Stimulated activated naive CD8-positive, alpha-beta T cell treated with anti-CD3 and anti-CD28 coated beads, Interleukin-15, amount 100 ng/mL, for 72 hours (primary cell): Measurements from ENCODE around the gene SSBP4.

Experiments used
- ATAC-seq: fragments of 150-1000 bp; cut with Tn5 transposase; 2 replicates; pipeline ENCODE4 v1.10.0; 2021; ENCODE audit warnings: mild to moderate bottlenecking, moderate library complexity
- DNase-seq, 2 donors: peaks; one replicate each; pipeline ENCODE4 v3.0.0; 2021 to 2022
- H3K27ac Mint-ChIP-seq, 2 donors: one replicate each; pipeline ENCODE4 v1.8.0; 2022; ENCODE audit warnings: mild to moderate bottlenecking in 2 of 2, mixed read lengths in 2 of 2, moderate library complexity in 2 of 2
- H3K27me3 Mint-ChIP-seq: one replicate; pipeline ENCODE4 v1.8.0; 2022; ENCODE audit warnings: mixed read lengths
- H3K4me1 Mint-ChIP-seq: one replicate; pipeline ENCODE4 v1.8.0; 2022; ENCODE audit warnings: mild to moderate bottlenecking, mixed read lengths
- H3K4me3 Mint-ChIP-seq, 2 donors: one replicate each; pipeline ENCODE4 v1.8.0; 2022; ENCODE audit warnings: mild to moderate bottlenecking in 2 of 2, mixed read lengths in 2 of 2, moderate library complexity in 1 of 2
- H3K9me3 Mint-ChIP-seq, 2 donors: one replicate each; pipeline ENCODE4 v1.8.0; 2022; ENCODE audit warnings: mixed read lengths in 2 of 2

SSBP4 gene

DNA sequence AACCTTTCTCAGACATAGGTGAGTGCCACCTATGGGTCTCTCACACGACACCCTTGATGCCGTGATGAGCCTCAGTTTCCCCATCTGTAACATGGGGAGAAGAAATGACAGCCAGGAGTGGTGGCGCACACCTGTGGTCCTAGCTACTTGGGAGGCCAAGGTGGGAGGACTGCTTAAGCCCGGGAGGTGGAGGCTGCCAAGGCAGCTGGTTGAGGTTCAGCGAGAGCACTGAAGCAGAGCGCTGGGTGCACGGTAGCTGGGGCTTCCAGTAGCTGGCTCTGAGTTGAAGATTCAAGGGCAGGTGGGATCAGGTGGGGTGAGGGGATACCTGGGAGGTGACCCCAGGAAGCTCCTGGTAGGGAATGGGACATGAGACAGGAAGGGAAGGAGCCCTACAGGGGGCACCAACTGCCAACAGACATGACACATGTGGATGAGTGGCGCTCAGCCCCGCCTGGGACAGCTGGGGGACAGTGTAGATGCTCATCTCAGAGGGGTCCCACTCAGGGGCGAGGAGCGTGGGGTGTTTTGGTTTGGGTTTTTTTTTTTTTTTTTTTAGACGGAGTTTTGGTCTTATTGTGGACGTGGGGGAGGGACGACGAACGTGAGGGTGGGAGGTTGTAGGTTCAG, 6.5 kb upstream of the SSBP4 start:
- Mint-ChIP-seq H3K9me3 (no peaks in the 10 kb centered on the region), H3K4me1 (peaks cover 48% of the 10 kb centered on the region), H3K27me3 (peaks cover 66% of the 10 kb centered on the region), H3K4me3 (no peak overlapping the region), H3K27ac (no peak overlapping the region)
- peak in 1 of 2 donors; percentile 13 for DNase-seq
- ATAC-seq, result no peak

DNA sequence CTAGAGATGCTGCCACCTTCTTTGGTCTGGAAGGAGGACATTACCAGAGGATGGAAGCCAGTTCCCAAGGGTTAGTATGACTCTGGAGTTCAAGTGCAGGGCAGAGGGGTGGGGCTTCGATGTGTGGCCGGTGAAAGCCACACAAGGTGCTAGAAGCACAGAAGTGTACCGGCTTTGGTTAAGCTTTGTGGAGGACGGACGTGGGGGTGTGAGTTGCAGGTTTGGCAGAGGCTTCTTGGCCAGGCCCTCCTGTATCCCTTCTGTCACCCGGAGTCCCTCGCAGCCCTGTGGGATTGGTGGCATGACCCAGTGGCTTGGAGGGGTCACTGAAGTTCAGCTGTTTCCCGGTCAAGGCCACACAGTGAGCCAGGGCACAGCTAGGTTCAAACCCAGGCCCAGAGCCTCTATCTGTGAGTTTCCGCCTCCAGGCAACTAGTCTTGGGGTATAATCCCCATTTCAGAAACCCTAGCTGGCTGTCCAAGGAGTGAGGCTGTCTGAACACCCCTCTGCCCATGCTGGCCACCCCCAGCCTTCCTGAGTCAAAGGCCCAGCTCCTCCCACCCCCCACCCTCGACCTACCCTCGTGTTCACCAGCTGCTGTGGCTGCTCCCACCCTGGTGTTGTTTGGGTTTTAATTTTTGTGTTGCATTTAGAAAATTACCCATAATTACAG, 4.6 kb upstream of the SSBP4 start:
- no peak overlapping the region for H3K27ac Mint-ChIP-seq
- peaks cover 77% of the 10 kb centered on the region for H3K27me3 Mint-ChIP-seq
- peaks cover 61% of the 10 kb centered on the region for H3K4me1 Mint-ChIP-seq
- ATAC-seq, result no peak
- peak overlapping the region; percentile 75 to 84 for H3K4me3 Mint-ChIP-seq
- peak in 1 of 2 donors; percentile 28 for DNase-seq
- H3K9me3 Mint-ChIP-seq, result no peaks in the 10 kb centered on the region

DNA sequence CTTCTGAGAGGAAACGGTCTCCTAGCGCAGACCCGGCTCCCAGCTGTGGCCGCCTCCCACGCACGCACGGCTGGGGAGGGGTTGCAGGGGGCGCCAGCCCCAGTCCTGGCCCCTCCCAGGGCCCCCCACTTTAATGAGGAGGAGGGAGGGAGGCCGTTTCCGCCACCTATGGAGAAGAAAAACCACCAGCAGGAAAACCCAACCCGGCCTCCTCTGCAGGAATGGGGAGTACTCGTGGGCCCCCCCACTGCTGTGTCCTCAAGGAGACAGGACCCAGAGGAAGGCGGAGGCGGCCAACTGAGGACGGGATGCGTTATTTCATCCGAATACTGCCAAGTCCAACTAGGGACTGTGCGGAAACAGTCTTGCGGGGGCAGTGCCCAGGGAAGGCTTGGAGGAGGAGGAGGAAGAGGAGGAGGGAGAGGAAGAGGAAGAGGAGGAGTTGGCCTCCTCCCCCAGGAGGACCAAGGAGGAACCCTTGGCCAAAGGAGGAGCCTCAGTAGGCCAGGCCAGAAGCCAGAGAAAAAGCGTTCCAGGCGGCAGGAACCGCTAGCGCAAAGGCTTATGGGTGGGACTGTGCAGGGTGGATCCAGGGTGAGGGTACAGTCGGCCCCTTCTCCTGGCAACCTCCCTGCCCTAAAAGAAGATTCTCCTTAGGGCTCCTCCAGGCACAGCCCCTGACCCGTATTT, 3.9 kb upstream of the SSBP4 start:
- no peak for ATAC-seq
- H3K9me3 Mint-ChIP-seq, result no peaks in the 10 kb centered on the region
- H3K27ac Mint-ChIP-seq, result no peak overlapping the region
- peaks cover 77% of the 10 kb centered on the region for H3K27me3 Mint-ChIP-seq
- peak overlapping the region; percentile 92 for H3K4me3 Mint-ChIP-seq
- H3K4me1 Mint-ChIP-seq, result peaks cover 62% of the 10 kb centered on the region
- peak in 1 of 2 donors; percentile 20 for DNase-seq

DNA sequence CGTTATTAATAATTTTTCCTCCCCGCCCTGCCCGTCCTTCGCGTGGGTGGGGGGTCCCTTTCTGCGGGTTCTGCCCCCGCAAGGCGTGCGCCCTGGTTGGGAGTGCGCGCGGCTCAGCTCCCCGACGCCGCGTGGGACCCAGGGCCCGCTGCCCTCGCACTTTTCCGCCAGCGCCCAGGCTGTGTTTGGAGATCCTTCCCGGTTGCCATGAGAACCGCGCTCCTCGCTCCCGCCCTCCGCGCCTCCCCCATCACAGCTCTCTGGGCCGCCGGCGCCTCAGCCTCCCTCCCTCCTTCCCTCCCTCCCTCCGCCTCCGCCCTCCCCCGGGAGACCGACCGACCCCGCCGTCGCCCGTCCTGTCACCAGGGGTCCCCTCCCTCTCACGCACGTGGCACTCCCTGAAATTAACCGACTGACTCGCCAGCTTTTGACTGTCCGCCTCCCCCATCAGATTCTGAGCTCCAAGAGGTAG, 2.4 kb upstream of the SSBP4 start:
- ATAC-seq (peak; percentile 6), DNase-seq (peak in 1 of 2 donors; percentile 67)
- peaks cover 71% of the 10 kb centered on the region for H3K4me1 Mint-ChIP-seq
- H3K4me3 Mint-ChIP-seq, result peak overlapping the region; percentile 92
- H3K27ac Mint-ChIP-seq, result peak overlapping the region; percentile 81 to 93
- H3K27me3 Mint-ChIP-seq, result peaks cover 63% of the 10 kb centered on the region
- H3K9me3 Mint-ChIP-seq, result no peaks in the 10 kb centered on the region

DNA sequence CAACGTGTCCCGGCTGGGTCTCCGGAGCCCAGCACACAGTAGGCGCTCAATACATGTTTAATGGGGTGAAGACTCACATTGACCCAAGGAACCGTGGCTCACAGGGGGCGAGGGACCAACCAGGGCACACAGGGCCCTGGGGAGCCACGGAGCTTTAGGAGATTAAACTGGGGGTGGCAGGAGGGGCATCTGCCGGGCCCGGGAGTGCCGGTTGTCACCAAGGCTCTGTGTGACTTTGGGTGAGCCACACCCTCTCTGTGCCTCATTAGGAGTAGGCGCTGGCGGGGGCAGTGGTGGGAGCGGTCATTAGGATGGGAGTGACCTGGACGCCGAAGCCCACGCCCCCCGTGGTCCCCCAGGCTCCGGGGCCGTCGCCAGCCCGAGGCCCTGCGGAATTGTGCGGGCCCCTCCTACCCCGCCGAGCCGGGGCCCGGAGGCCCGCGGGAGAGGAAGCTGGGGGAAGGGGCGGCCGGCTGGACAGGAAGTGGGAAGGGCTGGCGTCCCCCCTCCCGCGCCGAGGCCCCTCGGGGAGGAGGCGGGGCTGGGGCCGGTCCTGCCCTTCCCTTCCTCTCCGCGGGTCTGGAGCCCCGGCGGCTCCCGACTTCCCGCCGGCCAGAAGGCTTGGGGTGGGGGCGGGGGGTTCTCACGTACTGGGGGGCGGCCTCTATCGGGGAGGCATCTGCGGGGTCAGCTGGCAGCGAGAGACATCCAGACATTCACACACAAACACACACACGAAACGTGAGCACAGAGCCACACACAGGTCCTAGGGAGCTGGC, 1.8 kb upstream of the SSBP4 start:
- peak overlapping the region; percentile 92 for H3K4me3 Mint-ChIP-seq
- H3K9me3 Mint-ChIP-seq, result no peaks in the 10 kb centered on the region
- H3K4me1 Mint-ChIP-seq, result peaks cover 77% of the 10 kb centered on the region
- DNase-seq (peak in 1 of 2 donors; percentile 47), ATAC-seq (peak; percentile 11)
- H3K27me3 Mint-ChIP-seq, result peaks cover 56% of the 10 kb centered on the region
- peak overlapping the region; percentile 59 to 89 for H3K27ac Mint-ChIP-seq

DNA sequence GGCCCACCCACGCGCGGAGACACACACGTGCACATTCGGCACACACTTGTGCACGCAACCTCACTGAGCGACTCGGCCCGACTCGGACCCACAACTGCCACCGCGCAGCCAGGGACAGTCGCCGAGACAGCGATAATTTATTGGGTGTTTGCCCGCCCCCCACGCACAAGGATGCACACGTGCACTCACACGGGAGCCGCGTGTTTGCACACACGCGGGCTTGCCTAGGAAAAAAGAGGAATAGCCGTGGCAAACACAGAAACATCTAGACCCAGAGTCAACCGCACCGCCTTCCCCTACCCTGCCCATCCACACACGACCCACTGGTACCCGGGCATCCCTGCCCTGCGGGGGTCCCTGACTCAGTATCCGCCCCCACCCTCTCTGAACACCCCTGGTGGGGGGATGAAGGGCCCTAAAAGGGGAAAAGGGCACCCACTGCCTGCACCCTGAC, 1.1 kb upstream of the SSBP4 start:
- Mint-ChIP-seq H3K27me3 (peaks cover 50% of the 10 kb centered on the region), H3K4me1 (peaks cover 83% of the 10 kb centered on the region), H3K27ac (peak overlapping the region in 1 of 2 donors; percentile 59), H3K4me3 (peak overlapping the region; percentile 75 to 87), H3K9me3 (no peaks in the 10 kb centered on the region)
- peak; percentile 0 for ATAC-seq
- DNase-seq, result peak in 1 of 2 donors; percentile 50

DNA sequence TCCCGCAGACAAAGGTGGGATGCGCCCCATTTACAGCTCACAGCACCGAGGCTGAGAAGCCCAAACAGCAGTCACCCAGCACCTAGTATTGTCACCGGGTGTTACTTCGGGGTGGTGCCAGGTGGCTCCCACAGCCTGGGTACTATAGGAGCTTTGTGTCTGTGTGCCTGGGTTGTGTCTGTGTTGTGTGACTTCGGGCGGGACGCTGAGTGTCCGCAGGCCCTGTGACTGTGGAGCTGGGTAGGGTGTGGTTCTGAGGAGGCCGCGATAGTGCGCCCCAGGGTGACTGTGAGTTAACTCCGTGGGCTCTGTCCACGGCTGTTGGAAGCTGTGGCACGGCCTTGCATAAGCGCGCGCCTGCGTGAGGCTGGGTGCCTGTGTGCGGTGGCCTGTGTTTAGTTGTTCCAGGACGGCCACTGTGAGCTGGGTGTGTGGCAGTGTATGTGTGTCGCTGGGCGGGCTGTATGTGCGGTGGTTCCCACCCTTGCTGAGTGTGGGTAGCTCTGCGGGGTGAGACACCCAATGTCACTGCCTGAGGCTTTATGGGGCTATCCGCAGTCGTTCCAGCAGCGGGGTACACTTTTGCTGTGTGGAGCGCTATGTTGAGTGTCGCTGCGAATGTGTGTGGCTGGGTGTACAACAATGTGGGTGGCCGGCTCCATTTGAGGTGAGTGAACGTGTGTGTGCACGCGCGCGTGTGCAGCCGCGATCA, 559 bp upstream of the SSBP4 start:
- peak; percentile 32 for ATAC-seq
- H3K27me3 Mint-ChIP-seq, result peaks cover 44% of the 10 kb centered on the region
- H3K4me1 Mint-ChIP-seq, result peaks cover 89% of the 10 kb centered on the region
- H3K27ac Mint-ChIP-seq, result peak overlapping the region; percentile 52 to 74
- H3K9me3 Mint-ChIP-seq, result no peaks in the 10 kb centered on the region
- DNase-seq, result peak in 1 of 2 donors; percentile 50
- H3K4me3 Mint-ChIP-seq, result peak overlapping the region; percentile 75 to 87

DNA sequence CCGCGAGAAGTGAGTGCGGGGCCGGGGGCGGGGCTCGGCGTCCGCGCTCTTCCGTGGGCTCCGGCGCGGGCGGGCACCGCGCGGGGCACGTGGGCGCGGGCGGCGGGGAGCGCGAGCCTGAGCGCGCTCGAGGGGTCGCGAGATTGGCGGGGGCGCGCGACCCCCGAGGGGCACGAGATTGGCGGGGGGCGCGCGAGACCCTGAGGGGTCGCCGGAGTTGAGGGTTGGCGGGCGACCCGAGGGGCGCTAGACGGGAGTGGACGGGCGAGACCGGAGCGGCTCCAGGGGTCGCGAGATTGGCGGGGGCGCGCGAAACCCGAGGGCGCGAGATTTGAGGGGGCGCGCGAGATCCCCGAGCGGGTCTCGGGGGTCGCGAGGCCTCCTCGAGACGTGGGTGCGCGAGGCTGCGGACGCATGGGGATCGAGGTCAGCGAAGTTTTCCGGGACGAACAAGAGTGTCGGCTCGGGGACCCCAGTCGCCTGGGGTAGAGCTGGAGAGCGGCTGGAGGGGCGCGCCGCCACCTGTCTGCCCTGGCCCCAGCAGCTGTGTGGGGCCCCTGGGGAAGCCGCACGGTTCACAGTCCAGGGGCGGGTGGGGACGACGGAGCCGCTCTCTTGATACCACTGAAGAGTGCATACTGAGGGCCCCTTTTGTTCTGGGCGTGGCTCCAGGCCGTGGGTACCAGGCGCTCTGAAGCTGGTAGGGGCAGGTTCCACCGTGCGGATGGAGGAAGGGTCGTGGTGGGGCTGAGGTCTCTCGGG, 682 bp downstream of the SSBP4 start:
- Mint-ChIP-seq H3K9me3 (no peaks in the 10 kb centered on the region), H3K4me3 (peak overlapping the region; percentile 87), H3K27me3 (peaks cover 36% of the 10 kb centered on the region), H3K27ac (peak overlapping the region; percentile 14 to 76), H3K4me1 (peaks cover 91% of the 10 kb centered on the region)
- peak; percentile 53 to 58 for DNase-seq
- peak; percentile 58 for ATAC-seq

DNA sequence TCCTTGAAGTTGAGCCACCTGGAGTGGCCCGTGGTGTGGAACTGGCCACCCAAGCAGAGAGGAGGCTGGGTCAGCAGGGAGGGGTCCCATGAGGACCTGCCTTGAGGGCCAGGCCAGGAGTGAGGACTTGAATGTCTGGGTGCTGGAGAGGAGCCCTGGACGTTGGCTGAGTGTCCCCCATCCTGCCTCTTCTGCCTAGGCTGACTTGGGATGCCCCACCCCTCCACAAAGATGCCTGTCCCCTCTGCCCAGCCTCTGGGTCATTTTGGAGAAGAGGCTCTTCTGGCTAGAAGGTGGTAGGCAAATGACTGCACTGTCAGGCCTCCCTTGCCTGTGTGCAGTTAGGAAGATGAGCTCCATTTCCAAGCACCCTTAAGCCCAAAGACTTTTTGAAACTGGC, 1.7 kb downstream of the SSBP4 start:
- H3K9me3 Mint-ChIP-seq, result no peaks in the 10 kb centered on the region
- no peak overlapping the region for H3K27ac Mint-ChIP-seq
- peaks cover 28% of the 10 kb centered on the region for H3K27me3 Mint-ChIP-seq
- ATAC-seq, result no peak
- peak overlapping the region; percentile 87 for H3K4me3 Mint-ChIP-seq
- peaks cover 91% of the 10 kb centered on the region for H3K4me1 Mint-ChIP-seq
- peak in 1 of 2 donors; percentile 14 for DNase-seq

DNA sequence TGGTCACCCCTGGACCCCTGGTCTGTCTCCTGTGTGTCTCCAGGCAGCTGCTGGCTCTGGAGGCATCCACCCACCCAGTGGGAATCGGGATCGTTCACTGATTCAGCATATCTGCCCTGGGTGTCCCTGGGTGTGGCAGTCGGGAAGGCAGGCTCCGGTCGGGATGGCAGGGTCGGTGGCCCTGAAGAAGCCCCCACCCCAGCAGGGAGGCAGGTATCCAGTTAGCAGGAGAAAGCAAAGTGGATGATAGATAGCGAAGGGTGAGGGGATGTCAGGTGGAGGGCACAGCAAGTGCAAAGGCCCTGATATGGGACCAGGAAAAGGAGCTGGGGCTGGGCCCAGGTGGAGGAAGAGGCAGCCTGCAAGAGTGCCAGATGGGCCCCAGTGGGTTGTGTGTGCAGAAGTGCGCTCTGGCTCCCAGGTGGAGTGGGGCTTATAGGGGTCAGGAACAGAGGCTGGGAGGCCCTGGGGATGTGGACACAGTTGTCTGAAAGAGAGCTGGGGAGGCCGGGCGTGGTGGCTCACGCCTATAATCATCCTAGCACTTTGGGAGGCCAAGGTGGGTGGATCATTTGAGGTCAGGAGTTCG, 2.3 kb downstream of the SSBP4 start:
- Mint-ChIP-seq H3K9me3 (no peaks in the 10 kb centered on the region), H3K4me3 (peak overlapping the region; percentile 87), H3K27ac (peak overlapping the region in 1 of 2 donors; percentile 36), H3K27me3 (peaks cover 22% of the 10 kb centered on the region), H3K4me1 (peaks cover 91% of the 10 kb centered on the region)
- DNase-seq (peak in 1 of 2 donors; percentile 21), ATAC-seq (no peak)

DNA sequence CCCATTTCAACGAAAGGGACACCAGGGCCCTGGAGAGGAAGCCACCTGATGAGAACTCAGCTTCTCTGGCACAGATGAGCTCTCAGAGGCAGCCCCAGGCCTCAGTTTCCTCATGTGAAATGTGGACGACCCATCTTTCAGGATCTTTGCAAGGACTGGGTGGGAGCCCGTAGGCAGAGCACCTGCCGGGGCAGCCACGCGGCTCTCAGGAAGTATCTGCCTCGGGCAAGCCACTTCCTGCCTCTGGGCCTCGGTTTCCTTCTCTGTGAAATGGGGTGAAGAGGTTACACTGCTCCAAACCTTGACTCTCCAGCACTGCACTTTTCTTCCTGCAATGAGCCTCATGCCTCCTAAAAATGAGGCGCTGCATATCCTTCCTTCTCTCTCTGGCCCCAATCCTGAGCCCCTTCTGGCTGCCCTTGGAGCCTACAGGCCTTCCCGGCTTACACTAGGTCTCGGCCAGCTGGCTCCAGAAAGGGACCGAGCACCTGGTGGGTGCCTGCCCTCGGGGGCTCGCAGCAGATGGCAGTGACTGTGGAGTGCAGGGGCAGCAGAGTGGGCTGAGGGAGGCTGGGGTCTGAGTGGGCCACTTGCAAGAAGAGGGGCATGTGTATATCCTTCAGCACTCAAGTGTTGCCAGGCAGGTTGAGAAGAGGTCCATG, 3.5 kb downstream of the SSBP4 start:
- ATAC-seq (no peak), DNase-seq (no peak)
- peak overlapping the region; percentile 5 to 87 for H3K4me3 Mint-ChIP-seq

DNA sequence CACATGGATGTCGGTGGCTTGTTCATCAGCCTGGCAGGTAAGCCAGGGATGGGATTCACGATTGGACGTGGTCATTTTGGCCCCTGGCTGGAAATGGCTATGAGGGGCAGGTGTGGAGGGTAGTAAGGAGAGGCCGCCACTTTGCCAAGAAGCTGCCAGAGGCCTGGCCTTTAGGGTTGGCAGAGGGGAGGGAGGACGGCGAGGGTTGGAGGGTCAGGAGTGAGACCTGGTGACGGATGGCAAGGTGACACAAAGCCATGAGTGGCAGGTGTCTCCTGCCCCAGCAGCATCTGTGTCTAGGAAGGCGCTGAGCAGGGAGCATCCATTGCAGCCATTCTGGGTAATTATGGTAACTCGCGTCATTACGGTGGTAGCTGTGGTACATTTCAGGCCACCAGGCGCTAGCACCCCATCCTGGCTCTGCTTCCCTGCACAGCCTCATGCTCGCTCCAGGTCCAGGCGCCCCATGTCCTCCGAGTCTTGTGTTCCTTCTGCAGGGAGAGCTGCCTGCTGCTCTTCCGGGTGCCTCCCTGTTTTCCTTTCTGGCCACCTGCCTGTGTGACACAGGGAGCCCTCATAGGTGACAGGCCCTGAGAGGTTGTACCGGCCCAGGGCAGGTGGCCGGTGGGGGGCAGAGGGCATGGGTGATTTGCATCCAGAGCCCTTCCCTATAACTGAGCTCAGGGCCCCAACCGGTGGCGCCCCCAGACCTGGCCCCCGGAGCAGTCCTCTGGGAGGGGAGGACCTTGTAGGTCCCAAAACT, 4.2 kb downstream of the SSBP4 start:
- no peak overlapping the region for H3K27ac Mint-ChIP-seq
- DNase-seq (no peak), ATAC-seq (no peak)
- no peaks in the 10 kb centered on the region for H3K9me3 Mint-ChIP-seq
- peaks cover 4% of the 10 kb centered on the region for H3K27me3 Mint-ChIP-seq
- H3K4me1 Mint-ChIP-seq, result peaks cover 92% of the 10 kb centered on the region
- H3K4me3 Mint-ChIP-seq, result no peak overlapping the region

More for the DNA sequence above, 3.5 kb downstream of the SSBP4 start:
- Mint-ChIP-seq H3K27ac (no peak overlapping the region), H3K9me3 (no peaks in the 10 kb centered on the region), H3K27me3 (peaks cover 12% of the 10 kb centered on the region), H3K4me1 (peaks cover 92% of the 10 kb centered on the region)
